Activated CD8-positive, alpha-beta memory T cell treated with anti-CD3 and anti-CD28 coated beads for 36 hours (primary cell): ENCODE measurements around the gene TRIM41. TPM values are rescaled to one million over a fixed set of nuclear protein-coding genes. Genes with fewer than 3 reads are reported as not detected.
"Not testable (repeated sequence)": the region's sequence is repeated elsewhere in the genome, so short reads cannot be mapped to it uniquely, and the experiment has no call there.

Source experiments
- CTCF ChIA-PET: fragments of 350-600 bp; sonication (Branson Sonifier 250); formaldehyde crosslinking; loops from one replicate; lab custom pipeline; 2021; ENCODE audit warnings: antibody characterized with exemption; lab: Charles Lee
- POLR2A ChIA-PET: fragments of 350-600 bp; sonication (Branson Sonifier 250); formaldehyde crosslinking; loops from one replicate; lab custom pipeline; 2021; ENCODE audit warnings: antibody characterized with exemption; lab: Charles Lee
- total RNA-seq, 2 experiments: library from RNA; stranded (reverse); gene quantifications; one replicate each; pipeline ENCODE4 v1.2.3, GENCODE V29; 2021

Gene TRIM41
- total RNA-seq: 10 to 100 TPM; 36.5 to 38.6 TPM

- ChIA-PET POLR2A (interaction anchor here (0.6 to 7.1 kb wide), 7 partner anchors 13 to 392 kb away, joined by 3 to 33 read pairs (median 6); partner anchors contain the start of genes RACK1 and TRIM7), CTCF (interaction anchor here (1.7 to 2.1 kb wide), 6 partner anchors 16 to 39 kb away, joined by 4 to 11 read pairs (median 8); partner anchors contain the start of gene TRIM7)
Observed at GRCh38 chr5:181223058-181223728, at the start of gene TRIM41. Gene TRIM41 (plus strand): TSS chr5:181223281. CDS start chr5:181224000, 719 bp downstream.

GRCh38 chr5:181173420-181174342 is 49.4 kb upstream of the TRIM41 start:
- ChIA-PET POLR2A (interaction anchor here (1.2 to 2.1 kb wide), 2 partner anchors 10 to 18 kb away, joined by 5 to 8 read pairs; no protein-coding TSS in a partner anchor), CTCF (interaction anchor here (1.6 to 2.5 kb wide), 2 partner anchors 11 to 15 kb away, joined by 9 to 15 read pairs; no protein-coding TSS in a partner anchor)

- ChIA-PET CTCF (interaction anchor here (1.7 kb wide), 1 partner anchor 8 kb away, joined by 6 read pairs; no protein-coding TSS in a partner anchor), POLR2A (interaction anchor here (0.5 to 0.7 kb wide), 2 partner anchors 53 to 83 kb away, joined by 3 to 11 read pairs; no protein-coding TSS in a partner anchor)
Observed at GRCh38 chr5:181176254-181176952, 46.7 kb upstream of the TRIM41 start.

- CTCF ChIA-PET: interaction anchor here (1.0 kb wide), 1 partner anchor 33 kb away, joined by 3 read pairs; no protein-coding TSS in a partner anchor
Observed at GRCh38 chr5:181177559-181177958, 45.5 kb upstream of the TRIM41 start.

GRCh38 chr5:181181650-181182565 is 41.2 kb upstream of the TRIM41 start:
- POLR2A ChIA-PET: no interaction called here
- CTCF ChIA-PET: no interaction called here

More at GRCh38 chr5:181177559-181177958, 45.5 kb upstream of the TRIM41 start:
- POLR2A ChIA-PET: not testable (repeated sequence)

- ChIA-PET POLR2A (interaction anchor here (2.2 kb wide), 1 partner anchor 9 kb away, joined by 8 read pairs; no protein-coding TSS in a partner anchor), CTCF (no interaction called here)
Observed at GRCh38 chr5:181182651-181183050, 40.4 kb upstream of the TRIM41 start.

GRCh38 chr5:181184845-181185216 is 38.2 kb upstream of the TRIM41 start:
- CTCF ChIA-PET: interaction anchor here (0.5 to 2.5 kb wide), 15 partner anchors 9 to 77 kb away, joined by 3 to 17 read pairs (median 4); partner anchors contain the start of gene TRIM41
- POLR2A ChIA-PET: interaction anchor here (0.8 to 2.2 kb wide), 6 partner anchors 11 to 354 kb away, joined by 3 to 8 read pairs (median 4); partner anchors contain the start of genes RACK1 and TRIM52

GRCh38 chr5:181185560-181185959 is 37.5 kb upstream of the TRIM41 start:
- ChIA-PET CTCF (interaction anchor here (0.6 to 2.5 kb wide), 6 partner anchors 13 to 56 kb away, joined by 3 to 17 read pairs (median 5); partner anchors contain the start of gene TRIM41), POLR2A (interaction anchor here (0.8 to 1.4 kb wide), 3 partner anchors 22 to 58 kb away, joined by 3 to 5 read pairs (median 4); partner anchors contain the start of gene RACK1)

- ChIA-PET POLR2A (no interaction called here), CTCF (interaction anchor here (1.7 to 7.2 kb wide), 2 partner anchors 18 to 19 kb away, joined by 6 to 94 read pairs; partner anchors contain the start of gene TRIM7)
Observed at GRCh38 chr5:181186022-181186421, 37.1 kb upstream of the TRIM41 start.

GRCh38 chr5:181186986-181187499 is 36.0 kb upstream of the TRIM41 start:
- CTCF ChIA-PET: interaction anchor here (7.2 kb wide), 1 partner anchor 18 kb away, joined by 94 read pairs; the partner anchor contains the start of gene TRIM7
- POLR2A ChIA-PET: interaction anchor here (1.2 kb wide), 1 partner anchor 18 kb away, joined by 3 read pairs; the partner anchor contains the start of gene TRIM7

GRCh38 chr5:181187500-181188213 is 35.4 kb upstream of the TRIM41 start:
- POLR2A ChIA-PET: interaction anchor here (1.2 to 2.8 kb wide), 3 partner anchors 17 to 36 kb away, joined by 3 to 26 read pairs (median 12); partner anchors contain the start of genes TRIM41 and TRIM7
- CTCF ChIA-PET: interaction anchor here (0.9 to 7.2 kb wide), 8 partner anchors 15 to 384 kb away, joined by 3 to 94 read pairs (median 5); partner anchors contain the start of genes TRIM41 and TRIM7

- ChIA-PET POLR2A (interaction anchor here (1.3 to 2.8 kb wide), 6 partner anchors 16 to 73 kb away, joined by 3 to 26 read pairs (median 6); partner anchors contain the start of genes TRIM41 and TRIM7), CTCF (interaction anchor here (0.8 to 7.2 kb wide), 11 partner anchors 16 to 385 kb away, joined by 3 to 94 read pairs (median 5); partner anchors contain the start of genes RACK1, TRIM41, TRIM52 and TRIM7)
Observed at GRCh38 chr5:181188700-181189362, 34.2 kb upstream of the TRIM41 start.

- ChIA-PET POLR2A (interaction anchor here (0.5 to 2.8 kb wide), 11 partner anchors 15 to 382 kb away, joined by 3 to 26 read pairs (median 4); partner anchors contain the start of genes RACK1, TRIM41 and TRIM7), CTCF (interaction anchor here (0.6 to 7.2 kb wide), 8 partner anchors 16 to 72 kb away, joined by 3 to 94 read pairs (median 9); partner anchors contain the start of genes RACK1, TRIM41, TRIM52 and TRIM7)
Observed at GRCh38 chr5:181189363-181189961, 33.6 kb upstream of the TRIM41 start.
